Retinal pigment epithelial cell (primary cell): ENCODE measurements around the gene SPATA17.
"Not testable (repeated sequence)": the region's sequence is repeated elsewhere in the genome, so short reads cannot be mapped to it uniquely, and the experiment has no call there.

ENCODE experiments used
- DNase-seq: peaks from one replicate; pipeline ENCODE4 v3.0.0-alpha.2; 2010; ENCODE audit warnings: low read depth
- H3K4me3 ChIP-seq: 2 replicates; pipeline ENCODE4 v1.5.1; 2011; ENCODE audit warnings: mild to moderate bottlenecking, low read length, control low read depth, moderate library complexity
- CTCF ChIP-seq: conservative IDR thresholded peaks from 2 replicates; pipeline ENCODE4 v1.5.1; 2011; ENCODE audit warnings: low read depth, low read length, control low read depth, inconsistent platforms

The SPATA17 gene

GRCh38 chr1:217630711-217631591 lies at the start of gene SPATA17, which contains the start of gene GPATCH2:
Gene SPATA17, plus strand, starts transcription at chr1:217631344. Its CDS starts 35 bp downstream, at chr1:217631379.
Gene GPATCH2, minus strand, starts transcription at chr1:217631090. Its CDS starts 119 bp downstream, at chr1:217630971.
- DNase-seq: peak; percentile 73
- peak within 1 kb of the TSS; percentile 90 for H3K4me3 ChIP-seq
- peak; percentile 32 for TF ChIP-seq CTCF

GRCh38 chr1:217584286-217584811 lies 46.8 kb upstream of the SPATA17 start:
- H3K4me3 ChIP-seq, DNase-seq: not testable (repeated sequence)

- TF ChIP-seq CTCF: no peak
- H3K4me3 ChIP-seq: no peak overlapping the region
- no peak for DNase-seq
Measured at GRCh38 chr1:217585577-217585976, 45.6 kb upstream of the SPATA17 start.

- no peak for TF ChIP-seq CTCF
- no peak for DNase-seq
- H3K4me3 ChIP-seq: no peak overlapping the region
Measured at GRCh38 chr1:217586586-217586985, 44.6 kb upstream of the SPATA17 start.

- no peak for TF ChIP-seq CTCF
- no peak overlapping the region for H3K4me3 ChIP-seq
- no peak for DNase-seq
Measured at GRCh38 chr1:217590598-217590997, 40.5 kb upstream of the SPATA17 start.

GRCh38 chr1:217599154-217599553 lies 32.0 kb upstream of the SPATA17 start:
- H3K4me3 ChIP-seq: no peak overlapping the region
- no peak for DNase-seq
- TF ChIP-seq CTCF: no peak

- DNase-seq: no peak
- TF ChIP-seq CTCF: no peak
- no peak overlapping the region for H3K4me3 ChIP-seq
Measured at GRCh38 chr1:217602380-217602779, 28.8 kb upstream of the SPATA17 start.
